Left colon (tissue), 2 donors: ENCODE data around the gene PIP5K1B. TPM values are rescaled to one million over a fixed set of nuclear protein-coding genes. Genes with fewer than 3 reads are reported as not detected.

Experiments
- ATAC-seq: fragments of 200-7000 bp; cut with Tn5 transposase; one replicate; pipeline ENCODE4 v1.9.1; 2020; ENCODE audit warnings: mild to moderate bottlenecking, moderate library complexity
- DNase-seq, 2 donors: peaks; one replicate each; pipeline ENCODE4 v3.0.0-alpha.2; 2020
- intact Hi-C, 2 donors: fragments of 100-400 bp; cut with DNase I in 1 of 2; cut with micrococcal nuclease in 1 of 2; formaldehyde crosslinking; loops; one replicate each; pipeline versions ENCODE4 v1.11.2 to v1.14.0; 2022; cut with DNase I, micrococcal nuclease
- total RNA-seq, 2 donors: library from RNA; stranded (reverse); fragmentation: NEBNext Ultra II Directional; extraction: Animal tissue kit (Norgen Biotek cat#: 25700); gene quantifications; one replicate each; pipeline ENCODE4 v1.2.1, GENCODE V29; 2021
- donor health status: DM: no; HTN: no; CAD: no.
- donor health status: DM: yes; HTN: yes; CAD: no.

PIP5K1B gene
- total RNA-seq, 2 donors from 2014 or later: 83.1 to 91.6 TPM

DNA sequence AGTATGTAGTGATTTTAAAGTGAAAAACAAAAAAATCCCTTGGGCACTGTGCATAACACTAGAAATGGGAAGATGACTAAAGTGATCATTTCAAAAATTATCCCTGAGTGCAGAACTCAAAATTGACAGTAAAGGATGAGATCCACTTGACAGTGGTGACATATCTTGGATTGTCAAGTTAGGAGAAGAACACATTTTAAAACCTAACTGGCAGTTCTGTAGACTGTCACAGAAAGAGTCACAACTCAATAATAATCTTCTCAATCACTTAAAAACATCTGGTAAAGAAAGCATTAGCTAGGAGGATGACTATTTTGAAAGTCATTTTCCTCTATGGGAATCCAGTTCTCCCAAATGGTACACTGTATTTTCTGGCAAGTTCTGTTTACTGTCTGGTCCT, 127.1 kb downstream of the PIP5K1B start:
- DNase-seq: no peak
- intact Hi-C loops: no loop called here
- no peak for ATAC-seq

DNA sequence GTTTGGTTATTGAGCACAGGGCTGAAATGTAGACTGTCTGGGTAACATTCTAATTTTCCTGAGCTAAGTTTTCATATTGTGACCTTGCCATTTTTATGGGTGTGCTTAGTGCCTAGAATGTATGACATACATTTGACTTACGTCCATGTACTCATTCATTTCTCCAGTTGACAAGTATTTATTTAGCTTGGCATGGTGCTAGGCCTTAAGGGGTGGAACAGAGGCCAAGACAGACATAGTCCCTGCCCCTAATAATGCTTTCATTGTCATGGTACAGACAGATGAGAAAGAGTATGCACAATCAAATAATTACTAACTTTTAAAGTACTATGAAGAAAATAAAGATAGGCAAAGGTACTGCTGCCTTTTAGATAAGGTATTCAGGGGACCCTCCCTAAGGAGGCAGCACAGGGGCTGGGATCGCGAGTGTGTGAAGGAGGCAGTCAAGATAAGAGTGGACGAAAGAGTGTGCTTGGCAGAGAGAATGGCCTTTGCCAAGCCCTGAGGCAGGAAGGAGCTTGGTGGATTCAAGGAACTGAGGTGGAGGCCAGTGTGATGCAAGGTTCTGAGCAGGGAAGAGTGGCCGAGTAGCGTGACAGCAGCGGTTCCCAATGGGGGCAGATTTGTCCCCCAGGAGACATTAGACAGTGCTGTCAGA, 128.0 kb downstream of the PIP5K1B start:
- no peak for ATAC-seq

DNA sequence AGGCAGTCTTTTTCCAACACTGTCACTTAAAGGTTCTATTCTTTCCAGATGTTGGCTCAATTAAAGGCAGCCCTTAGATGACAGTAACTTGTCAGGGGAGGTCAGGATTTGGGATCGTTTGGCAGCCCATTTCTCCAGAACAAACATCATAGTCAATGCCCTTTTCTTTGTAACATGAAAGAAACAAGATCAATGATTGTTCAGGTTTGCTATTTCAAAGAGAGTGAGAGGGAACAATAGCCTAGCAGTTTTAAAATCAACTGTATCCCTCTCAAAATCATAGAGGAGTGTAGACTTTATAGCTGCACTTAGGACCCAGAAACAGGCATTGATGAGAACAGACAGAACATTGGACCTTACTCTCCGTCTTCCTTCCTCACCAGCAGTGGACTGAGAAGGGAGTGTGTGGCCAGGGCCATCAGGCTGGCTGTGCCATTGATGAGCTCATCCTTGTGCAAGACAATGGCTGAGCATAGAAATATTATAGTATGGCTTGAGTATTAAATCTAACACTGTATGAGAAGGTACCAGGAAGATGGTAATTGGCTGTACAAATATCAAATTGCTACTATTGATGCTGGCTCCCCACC, 130.0 kb downstream of the PIP5K1B start:
- DNase-seq (no peak), ATAC-seq (peak; percentile 57)
- intact Hi-C loops: no loop called here

More for the DNA sequence above, 128.0 kb downstream of the PIP5K1B start:
- intact Hi-C loops: no loop called here
- DNase-seq: no peak

DNA sequence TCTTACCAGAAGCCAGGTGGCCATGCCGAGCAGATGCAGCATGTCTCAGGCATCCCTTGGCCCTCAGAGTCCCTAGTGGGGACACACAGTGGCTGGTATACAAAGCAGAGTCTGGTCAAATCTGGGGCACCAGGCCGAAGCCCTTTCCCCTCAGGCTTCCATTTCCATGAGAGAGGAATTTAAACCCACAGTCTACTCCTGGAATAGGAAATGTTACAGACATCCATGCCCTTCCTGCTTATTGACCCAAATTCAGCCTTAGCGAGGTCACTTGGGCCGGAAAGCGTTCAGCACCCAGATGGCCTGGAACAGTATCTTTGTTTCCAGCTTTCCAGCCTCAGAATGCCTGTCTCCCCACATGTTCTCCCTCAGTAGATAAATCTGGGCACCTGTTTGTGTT, 131.7 kb downstream of the PIP5K1B start:
- no peak for DNase-seq
- no peak for ATAC-seq
- intact Hi-C loops: no loop called here

DNA sequence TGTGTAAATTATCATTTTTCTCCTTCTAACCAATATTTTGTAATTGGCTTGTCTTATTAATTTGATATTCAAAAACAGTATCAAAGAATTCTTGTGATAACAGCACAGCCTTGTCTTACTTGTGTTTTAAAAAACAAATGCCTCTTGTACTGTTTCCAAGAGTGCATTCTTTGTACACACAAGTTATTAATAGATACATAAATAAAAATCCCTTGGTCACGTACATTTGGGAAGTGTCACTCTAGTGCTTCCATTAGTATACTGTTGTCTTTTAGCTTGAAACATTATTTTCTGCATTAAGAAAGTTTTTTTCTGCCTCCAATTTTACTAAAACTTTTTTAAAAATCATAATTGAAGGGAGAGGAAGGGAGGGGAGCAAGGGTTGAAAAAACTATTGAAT, 133.2 kb downstream of the PIP5K1B start:
- ATAC-seq (no peak), DNase-seq (no peak)
- intact Hi-C loops: no loop called here

DNA sequence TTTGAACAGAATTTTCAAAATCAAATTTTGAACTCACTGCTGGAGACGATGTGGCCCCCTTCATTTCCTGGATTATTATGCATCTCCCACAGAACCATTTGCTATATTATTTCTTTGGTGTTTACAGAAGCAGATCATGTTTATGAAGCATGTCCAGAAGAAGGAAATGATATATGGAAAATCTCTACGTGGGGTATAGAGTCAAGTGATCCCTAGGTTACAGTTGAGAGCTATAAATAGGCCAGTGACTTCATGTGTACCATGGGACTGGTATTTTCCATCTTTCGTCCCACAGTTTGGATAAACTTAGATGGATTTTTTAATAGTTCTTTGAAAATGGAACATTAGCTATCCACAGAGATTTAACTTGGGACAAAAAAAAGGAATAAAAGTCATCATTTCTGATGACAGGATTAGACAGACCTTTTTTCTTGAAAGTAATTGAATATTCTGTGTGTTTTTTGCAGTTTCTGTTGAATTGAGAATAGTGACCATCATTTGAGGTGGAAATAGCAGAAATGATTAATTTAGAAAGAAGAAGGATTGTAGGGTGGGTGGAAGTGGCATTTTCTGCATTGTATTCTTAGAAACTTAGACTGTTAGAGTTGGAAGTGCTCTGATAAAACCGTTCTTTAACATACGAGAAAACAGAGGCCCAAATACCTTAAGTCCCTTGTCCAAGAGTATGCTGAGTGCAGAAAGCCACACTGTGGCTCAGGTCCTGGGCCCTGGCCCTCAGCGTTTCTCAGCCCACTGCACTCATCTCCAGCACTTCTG, 136.4 kb downstream of the PIP5K1B start:
- no peak for ATAC-seq
- intact Hi-C loops: no loop called here
- DNase-seq: no peak

DNA sequence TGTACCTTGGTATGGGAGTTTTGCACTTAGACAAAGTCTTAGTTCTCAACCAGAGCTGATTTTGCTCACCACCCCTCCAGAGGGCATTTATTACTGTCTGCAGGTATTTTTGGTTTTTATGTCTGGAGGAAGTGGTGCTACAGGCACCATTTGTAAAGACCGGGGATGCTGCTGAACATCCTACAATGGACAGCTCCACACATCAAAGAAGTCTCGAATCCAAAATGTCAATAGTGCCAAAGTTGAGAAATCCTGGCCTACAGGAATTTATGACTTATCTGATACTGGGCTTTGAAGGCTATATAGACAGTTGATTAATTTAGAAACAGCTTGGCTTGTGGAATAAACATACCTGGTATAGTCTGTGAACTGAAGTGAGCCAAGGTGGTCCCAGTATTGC, 137.5 kb downstream of the PIP5K1B start:
- ATAC-seq: no peak
- DNase-seq: no peak
- intact Hi-C loops: no loop called here

DNA sequence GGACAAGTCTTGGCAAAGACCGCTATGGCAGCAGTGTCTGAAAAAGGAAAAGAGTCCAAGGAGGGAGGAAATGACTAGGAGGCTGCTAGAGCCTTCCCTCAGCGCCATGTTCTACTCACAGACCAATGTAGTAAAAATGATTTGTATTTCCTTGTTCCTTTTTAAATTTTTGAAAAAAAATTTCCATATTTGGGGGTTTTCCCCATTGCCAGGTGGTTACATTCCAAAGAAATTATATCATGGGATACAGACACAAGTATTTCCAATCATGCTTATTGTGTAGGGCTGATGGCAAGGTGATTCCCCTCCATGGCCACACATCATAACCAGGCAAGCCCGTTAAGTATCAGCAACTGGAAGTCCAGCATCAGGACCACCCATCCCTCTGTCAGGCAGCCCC, 138.2 kb downstream of the PIP5K1B start:
- no peak for DNase-seq
- intact Hi-C loops: no loop called here
- ATAC-seq: no peak

DNA sequence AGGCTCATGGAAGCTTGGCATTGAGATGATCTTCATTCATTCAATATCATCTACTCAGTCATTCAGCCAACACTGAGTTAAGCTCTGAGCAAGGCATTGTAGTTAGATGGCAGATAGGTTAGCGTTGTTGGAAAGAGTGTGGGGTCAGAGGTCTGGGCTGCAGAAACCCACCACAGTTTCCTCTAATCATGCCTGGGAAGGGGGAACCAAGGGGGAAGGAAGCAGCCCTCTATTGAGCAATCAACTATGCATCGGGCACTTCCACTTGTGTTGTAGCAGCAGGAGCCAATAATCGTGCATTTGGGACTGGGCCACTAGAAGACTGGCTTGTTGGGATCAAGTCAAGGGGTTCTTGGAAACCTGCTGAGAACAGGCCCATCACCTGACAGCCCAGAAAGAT, 139.1 kb downstream of the PIP5K1B start:
- intact Hi-C loops: no loop called here
- ATAC-seq (no peak), DNase-seq (no peak)

DNA sequence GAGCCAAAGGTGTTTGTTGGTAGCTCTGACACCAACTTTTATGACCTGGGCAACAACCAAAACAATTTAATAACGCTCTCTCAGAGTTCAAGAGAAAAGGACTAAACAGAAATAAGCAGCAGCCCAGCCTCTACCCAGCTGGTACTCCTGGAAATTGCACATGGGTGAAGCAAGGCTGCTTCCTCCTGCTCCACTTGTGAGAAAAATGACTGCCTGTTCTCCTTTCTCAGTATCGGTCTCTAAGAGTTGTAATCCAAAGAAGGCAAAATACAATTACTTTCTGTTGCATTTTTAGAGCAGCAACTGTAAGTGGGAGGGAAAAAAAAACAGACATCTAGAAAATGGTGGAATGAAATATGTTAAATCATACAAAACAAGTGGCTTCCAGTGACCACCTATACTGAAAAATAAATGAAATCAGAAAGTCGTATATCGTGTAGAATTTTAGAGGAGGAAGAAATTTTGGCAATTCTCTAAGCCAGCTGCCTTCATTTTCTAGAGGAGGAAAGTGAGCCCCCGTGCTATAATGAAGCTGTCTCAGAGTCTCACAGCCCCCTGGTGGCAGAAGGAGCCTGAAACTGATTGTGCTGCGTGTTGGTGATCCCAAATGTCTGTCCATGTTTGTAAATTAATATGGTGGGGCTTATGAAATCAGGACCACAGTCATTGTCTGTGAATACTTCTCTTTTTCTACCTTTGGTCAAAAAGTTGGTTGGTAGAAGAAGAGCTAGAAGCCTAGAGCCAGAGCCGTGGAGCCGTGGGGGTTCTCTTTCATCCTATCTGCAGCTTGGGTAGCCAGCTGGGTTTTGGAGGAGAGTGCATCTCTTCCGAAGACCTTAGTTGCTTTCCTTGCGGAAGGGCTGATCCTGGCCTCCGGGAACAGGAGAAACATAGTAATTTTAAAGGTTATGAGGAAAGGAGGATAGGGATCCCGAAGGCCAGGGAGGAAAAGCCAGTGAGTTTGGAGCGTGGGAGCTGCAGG, 139.9 kb downstream of the PIP5K1B start:
- intact Hi-C loops: no loop called here
- DNase-seq (peak; percentile 35 to 57), ATAC-seq (peak; percentile 43)

DNA sequence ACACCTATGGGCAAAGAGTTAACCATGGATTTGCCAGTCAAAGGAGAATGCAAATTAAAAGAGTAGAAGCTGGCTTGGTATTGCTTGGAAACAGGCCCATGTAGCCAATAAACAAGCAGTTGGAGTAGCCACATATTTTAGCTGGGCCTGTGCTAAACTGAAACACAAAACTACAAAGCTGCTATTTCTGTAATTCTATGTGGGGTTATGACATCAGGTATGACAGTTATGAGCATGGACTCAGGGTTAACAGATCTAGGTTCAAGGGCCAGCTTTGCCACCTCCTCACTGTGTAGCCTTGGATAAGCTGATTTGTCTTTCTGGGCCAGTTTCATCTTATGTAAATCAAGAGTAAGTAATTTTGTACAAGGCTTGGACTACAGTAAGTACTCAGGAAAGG, 142.7 kb downstream of the PIP5K1B start:
- intact Hi-C loops: no loop called here
- ATAC-seq: no peak

DNA sequence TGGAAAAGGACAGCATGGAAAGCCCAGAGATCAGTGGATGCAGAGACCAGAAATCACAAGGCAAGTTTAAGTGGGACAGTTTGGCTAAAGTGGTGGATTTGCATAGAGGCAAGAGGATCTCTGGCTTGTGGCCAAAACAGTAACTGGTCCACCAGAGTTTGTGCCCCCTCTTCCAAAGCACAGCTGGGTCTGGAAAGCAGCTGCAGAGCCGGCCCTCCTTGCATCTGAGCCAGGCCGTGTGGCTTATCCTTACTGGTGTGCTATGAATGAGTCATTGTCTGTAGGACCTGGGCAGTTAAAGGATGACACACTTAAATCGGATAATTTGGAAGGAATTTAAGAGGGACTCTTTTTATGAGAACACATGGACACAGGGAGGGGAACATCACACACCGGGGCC, 146.6 kb downstream of the PIP5K1B start:
- intact Hi-C loops: loop anchor here in 1 of 2 donors (10.0 kb wide), 1 partner anchor 143 kb away; no protein-coding TSS in a partner anchor
- ATAC-seq: no peak
- no peak for DNase-seq

More for the DNA sequence above, 142.7 kb downstream of the PIP5K1B start:
- DNase-seq: no peak

DNA sequence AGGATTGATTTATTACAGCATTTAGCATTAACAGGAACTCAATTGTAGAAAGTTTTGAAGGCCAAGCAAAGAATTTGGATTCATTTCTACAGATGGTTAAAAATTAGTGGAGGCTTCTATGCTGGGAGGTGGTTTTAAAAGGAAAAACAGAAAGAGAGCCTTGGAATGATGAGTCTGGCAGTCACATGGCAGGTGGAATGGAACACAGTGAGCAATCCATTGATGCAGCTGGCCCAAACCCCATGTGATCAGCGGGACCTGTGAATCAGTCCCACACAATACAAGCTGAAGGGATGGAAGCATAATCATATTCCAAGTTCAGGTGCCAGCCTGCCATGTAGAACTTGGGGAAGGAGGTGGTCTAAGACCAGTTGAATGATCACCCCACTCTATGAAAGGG, 147.9 kb downstream of the PIP5K1B start:
- no peak for ATAC-seq
- intact Hi-C loops: loop anchor here in 1 of 2 donors (10.0 kb wide), 1 partner anchor 142 kb away; no protein-coding TSS in a partner anchor

DNA sequence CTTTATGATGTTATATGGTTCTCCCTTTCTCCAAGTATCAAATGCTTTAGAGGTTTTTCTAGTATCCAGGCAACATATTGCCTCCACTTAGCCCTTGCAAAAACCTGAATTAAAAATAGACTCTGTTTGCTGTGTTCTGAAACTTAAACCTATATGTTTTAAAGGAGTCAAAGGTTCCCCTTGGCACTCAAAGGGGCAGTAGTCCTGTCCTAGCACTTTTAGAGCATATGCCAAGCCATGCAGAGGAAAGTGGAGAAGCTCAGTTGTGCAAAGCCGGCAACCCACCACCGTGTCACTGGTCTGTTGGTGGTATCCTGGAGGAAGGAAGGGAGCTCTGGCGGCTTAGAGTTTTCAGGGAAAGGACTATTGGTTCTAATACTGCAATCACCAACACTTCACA, 154.3 kb downstream of the PIP5K1B start:
- no peak for ATAC-seq
- DNase-seq: no peak
- intact Hi-C loops: loop anchor here in 1 of 2 donors (10.0 kb wide), 1 partner anchor 135 kb away; no protein-coding TSS in a partner anchor

More for the DNA sequence above, 147.9 kb downstream of the PIP5K1B start:
- no peak for DNase-seq

DNA sequence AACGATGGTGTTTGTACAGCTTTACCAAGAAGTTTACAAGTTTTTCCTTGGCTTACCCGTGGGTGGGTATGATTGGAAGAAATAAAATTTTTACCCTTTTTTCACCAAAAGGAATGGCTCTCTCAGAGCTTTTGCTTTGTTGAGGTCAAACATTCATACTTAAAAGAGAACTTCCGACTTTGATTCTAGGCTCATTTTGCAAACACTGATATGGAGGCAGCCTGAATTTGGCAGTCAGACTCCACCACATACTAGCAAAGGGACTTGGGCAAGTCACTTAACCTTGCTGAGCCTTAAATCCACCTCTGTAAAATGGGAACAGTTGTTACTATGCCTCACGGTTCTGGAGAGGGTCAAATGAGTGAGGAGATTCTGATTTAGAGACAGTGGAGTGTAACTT, 155.4 kb downstream of the PIP5K1B start:
- intact Hi-C loops: no loop called here
- ATAC-seq (no peak), DNase-seq (no peak)

DNA sequence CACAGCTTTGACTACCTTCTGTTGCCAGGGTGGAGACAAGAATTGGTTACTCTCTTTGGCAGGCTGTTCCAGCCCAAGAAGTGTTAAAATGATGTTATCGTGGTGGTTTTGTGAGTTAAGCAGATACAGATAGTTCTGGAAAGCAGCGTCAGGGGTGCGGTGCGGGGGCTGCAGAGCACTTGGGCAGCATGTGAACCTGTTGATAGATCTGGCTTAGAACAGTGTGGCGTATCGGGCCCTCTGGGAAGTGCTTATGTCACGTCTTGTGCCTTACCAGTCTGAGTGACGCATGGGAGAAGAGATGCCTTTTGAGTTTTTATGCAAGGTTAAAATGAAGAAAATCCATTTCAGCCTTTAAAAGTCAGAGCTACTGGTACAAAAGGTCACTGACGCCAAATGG, 156.4 kb downstream of the PIP5K1B start:
- intact Hi-C loops: no loop called here
- ATAC-seq (no peak), DNase-seq (no peak)

DNA sequence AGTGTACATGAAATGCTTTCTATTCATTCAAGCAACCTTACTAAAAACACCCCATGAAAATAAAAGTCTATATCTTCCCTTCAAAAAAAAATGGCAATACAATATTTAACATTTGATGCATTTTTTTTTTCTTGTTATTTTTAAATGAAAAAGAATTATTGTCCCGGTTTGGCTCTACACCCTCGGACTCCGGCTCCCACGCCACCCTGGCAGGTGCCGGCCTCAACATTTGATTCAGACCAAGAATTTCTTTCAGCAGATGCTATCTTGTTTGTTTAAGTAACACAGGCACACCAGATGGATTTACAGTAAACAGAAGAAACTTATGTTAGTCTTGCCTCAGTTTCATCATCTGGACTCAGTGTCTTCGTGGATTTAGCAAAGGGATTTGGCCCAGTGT, 162.0 kb downstream of the PIP5K1B start:
- ATAC-seq: no peak
- DNase-seq: no peak
- intact Hi-C loops: no loop called here

DNA sequence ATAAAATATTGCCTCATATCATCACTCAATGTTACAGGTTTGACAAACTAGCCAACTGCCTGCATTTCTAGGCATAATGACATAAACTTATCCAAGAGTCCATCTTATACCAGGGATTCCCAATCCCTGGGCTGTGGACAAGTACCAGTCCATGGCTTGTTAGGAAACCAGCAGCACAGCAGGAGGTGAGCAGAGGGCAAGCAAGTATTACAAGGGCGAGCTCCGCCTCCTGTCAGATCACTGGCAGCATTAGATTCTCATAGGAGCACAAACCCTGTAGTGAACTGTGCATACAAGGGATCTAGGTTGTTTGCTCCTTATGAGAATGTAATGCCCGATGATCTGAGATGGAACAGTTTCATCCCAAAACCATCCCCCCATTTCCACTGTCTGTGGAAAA, 164.0 kb downstream of the PIP5K1B start:
- ATAC-seq (no peak), DNase-seq (no peak)
- intact Hi-C loops: no loop called here

DNA sequence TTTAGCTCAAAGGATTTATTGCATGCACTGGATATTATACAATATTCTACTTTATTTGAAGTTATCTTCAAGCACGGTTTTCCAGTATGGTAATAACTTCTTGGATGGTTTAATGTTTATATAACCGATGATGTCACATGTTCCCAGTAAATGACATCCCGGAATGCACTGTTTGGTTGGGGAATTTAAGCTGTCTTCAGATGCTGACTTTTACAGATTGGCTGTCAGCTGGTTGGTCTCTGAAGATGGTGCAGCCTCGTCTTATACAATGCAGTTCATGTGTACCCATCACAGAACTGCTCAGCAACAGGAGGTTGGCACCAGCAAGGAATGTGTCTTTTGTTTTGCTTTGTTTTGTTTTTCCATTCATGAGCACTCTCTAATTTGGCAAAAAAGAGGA, 165.0 kb downstream of the PIP5K1B start:
- intact Hi-C loops: no loop called here
- DNase-seq (no peak), ATAC-seq (no peak)
